HuH-7 (cell line): ENCODE results near the gene OBI1.

Experiments used
- DNase-seq: peaks from one replicate; pipeline ENCODE4 v3.0.0; 2011; ENCODE audit warnings: low spot score

Gene OBI1

GRCh38 chr13:78576261-78576660, 82.7 kb downstream of the OBI1 start:
- DNase-seq = no peak

GRCh38 chr13:78572459-78572858, 86.5 kb downstream of the OBI1 start:
- no peak for DNase-seq

DNA sequence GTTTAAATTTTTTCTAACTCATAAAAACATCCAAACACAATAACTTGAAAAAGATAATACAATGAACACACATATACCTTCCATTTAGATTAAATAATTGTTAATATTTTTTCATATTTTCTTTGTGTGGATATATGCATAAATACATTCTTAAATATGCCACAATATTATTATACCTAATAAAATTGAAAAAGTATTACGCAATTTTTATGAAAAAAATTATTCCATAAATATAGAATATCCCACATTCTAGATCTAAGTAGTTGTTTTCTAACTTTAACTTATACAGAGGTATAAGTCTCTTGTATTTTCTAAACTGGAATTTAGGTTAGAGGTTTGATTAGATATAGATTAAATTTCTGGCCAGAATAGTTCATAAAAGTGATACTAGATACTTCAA, 89.9 kb downstream of the OBI1 start:
- no peak for DNase-seq

- no peak for DNase-seq
These were observed 92.3 kb downstream of the OBI1 start for GRCh38 chr13:78566631-78567030.
